H1 (cell line): ENCODE data around the gene SCAF11. TPM values are rescaled to one million over a fixed set of nuclear protein-coding genes. Genes with fewer than 3 reads are reported as not detected.

Source experiments
- NRF1 ChIP-seq: IDR thresholded peaks from 2 replicates; pipeline ENCODE4 v1.6.1; 2011; ENCODE audit warnings: mild to moderate bottlenecking, low read depth, low read length, improper control_type of control experiment
- SAP30 ChIP-seq: fragments of 300-600 bp; sonication (generic); IDR thresholded peaks from 2 replicates; pipeline ENCODE4 v1.7.1; 2012; ENCODE audit warnings: low read length, moderate library complexity, mild to moderate bottlenecking, inconsistent platforms; ENCODE audit not compliant: insufficient read depth, insufficient replicate concordance
- polyA plus RNA-seq, 7 experiments: library from polyadenylated mRNA; depleted of rRNA in 3 of 7; stranded (reverse) in 5 of 7; unstranded in 2 of 7; fragments of >200 nt in 5 of 7; fragments of 200-250 nt in 2 of 7; gene quantifications; 1 replicate in 5 of 7; 2 replicates in 1 of 7; 4 replicates in 1 of 7; pipeline versions ENCODE4 v1.2.1 to v1.2.3, GENCODE V29; 2011 to 2013; ENCODE audit warnings: missing spikeins in 2 of 7, mixed read lengths in 2 of 7
- total RNA-seq: library from RNA; stranded (reverse); fragmentation: NEBNext Ultra II Directional; extraction: Animal tissue kit (Norgen Biotek cat#: 25700); gene quantifications from 2 replicates; pipeline ENCODE4 v1.2.1, GENCODE V29; 2021

The SCAF11 gene
- total and polyA plus RNA-seq, 2 of the 8 experiments (the other 6 are each of a cell fraction or from before 2014, with no cell fraction given) = 15.1 to 77.8 TPM

DNA sequence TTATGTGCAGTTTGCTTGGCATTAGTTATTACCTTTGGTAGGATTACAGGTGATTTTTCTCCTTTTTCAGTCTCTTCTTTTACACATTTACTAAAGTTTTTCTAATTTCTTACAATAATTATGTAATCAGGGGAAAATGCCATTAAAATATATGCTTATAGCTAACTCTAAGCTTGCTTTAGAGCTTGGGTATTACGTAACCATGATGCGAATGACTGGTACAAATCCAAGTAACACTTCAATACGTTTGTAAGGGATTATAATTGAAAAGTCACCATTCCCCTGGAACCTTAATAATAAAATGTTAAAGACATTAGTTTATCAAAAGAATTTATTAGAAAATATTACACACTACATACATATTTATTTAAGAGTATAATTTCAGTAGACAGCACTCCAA is 71.6 kb downstream of the SCAF11 start (continued):
- TF ChIP-seq SAP30 (no peak), NRF1 (no peak)
